PC-3 (cell line): ENCODE data around the gene TNFRSF4. TPM values are rescaled to one million over a fixed set of nuclear protein-coding genes. Genes with fewer than 3 reads are reported as not detected.

ENCODE experiments used
- ATAC-seq: fragments of 200-7000 bp; cut with Tn5 transposase; 2 replicates; pipeline ENCODE4 v1.9.1; 2020; ENCODE audit warnings: mild to moderate bottlenecking, moderate library complexity
- BruUV-seq: library from RNA; stranded (reverse); fragments of 400-500 nt; replicated peaks from 2 replicates; lab custom pipeline; 2021; lab: Mats Ljungman, UMichigan
- CTCF ChIA-PET: fragments of 300-600 bp; sonication (Branson Sonifier 250); formaldehyde crosslinking; loops from one replicate; lab custom pipeline; 2022; ENCODE audit warnings: antibody characterized with exemption; lab: Charles Lee
- POLR2A ChIA-PET: fragments of 300-600 bp; sonication (Branson Sonifier 250); formaldehyde crosslinking; loops from one replicate; lab custom pipeline; 2022; ENCODE audit warnings: antibody characterized with exemption; ENCODE audit not compliant: unreplicated experiment; lab: Charles Lee
- DNase-seq: peaks from one replicate; pipeline ENCODE4 v3.0.0-alpha.2; 2015
- H2AFZ ChIP-seq: fragments of 300-600 bp; sonication (generic); 2 replicates; pipeline ENCODE4 v1.6.0; 2016; ENCODE audit warnings: antibody characterized with exemption, low read length
- H3F3A ChIP-seq: fragments of 300-600 bp; sonication (generic); one replicate; pipeline ENCODE4 v1.6.0; 2017; ENCODE audit warnings: antibody characterized with exemption, low read length, control low read depth, mild to moderate bottlenecking; ENCODE audit not compliant: unreplicated experiment
- H3K27ac ChIP-seq: fragments of 300-600 bp; sonication (generic); 2 replicates; pipeline ENCODE4 v1.5.1; 2016; ENCODE audit warnings: mild to moderate bottlenecking, low read length
- H3K27me3 ChIP-seq: fragments of 300-600 bp; sonication (generic); 2 replicates; pipeline ENCODE4 v1.6.1; 2016; ENCODE audit warnings: low read length, mixed read lengths
- H3K36me3 ChIP-seq: fragments of 300-600 bp; sonication (generic); 2 replicates; pipeline ENCODE4 v1.6.1; 2016; ENCODE audit warnings: low read depth, mixed run types, low read length, mixed read lengths
- H3K4me1 ChIP-seq: fragments of 300-600 bp; sonication (generic); 2 replicates; pipeline ENCODE4 v1.5.1; 2016; ENCODE audit warnings: low read length; ENCODE audit not compliant: insufficient read depth
- H3K4me2 ChIP-seq: fragments of 300-600 bp; sonication (generic); 2 replicates; pipeline ENCODE4 v1.6.0; 2016; ENCODE audit warnings: low read length
- H3K4me3 ChIP-seq: fragments of 300-600 bp; sonication (generic); 2 replicates; pipeline ENCODE4 v1.5.1; 2016; ENCODE audit warnings: mild to moderate bottlenecking, low read length, mixed read lengths
- H3K79me2 ChIP-seq: fragments of 300-600 bp; sonication (generic); 2 replicates; pipeline ENCODE4 v1.6.1; 2017; ENCODE audit warnings: low read length, mixed read lengths
- H3K9ac ChIP-seq: fragments of 300-600 bp; sonication (generic); 2 replicates; pipeline ENCODE4 v1.6.0; 2016; ENCODE audit warnings: mild to moderate bottlenecking, low read length
- H3K9me2 ChIP-seq: fragments of 300-600 bp; sonication (generic); replicated peaks from 2 replicates; pipeline ENCODE4 v1.6.1; 2016; ENCODE audit warnings: mixed run types, low read length, mixed read lengths
- H3K9me3 ChIP-seq: fragments of 300-600 bp; sonication (generic); 2 replicates; pipeline ENCODE4 v1.6.1; 2016; ENCODE audit warnings: low read length, mixed read lengths
- H4K20me1 ChIP-seq: fragments of 300-600 bp; sonication (generic); 2 replicates; pipeline ENCODE4 v1.6.1; 2016; ENCODE audit warnings: low read length, mixed read lengths
- CTCF ChIP-seq: fragments of 300-600 bp; sonication (generic); conservative IDR thresholded peaks from 2 replicates; pipeline ENCODE4 v1.5.1; 2017; ENCODE audit warnings: antibody characterized with exemption, low read depth, mild to moderate bottlenecking, low read length
- EZH2 ChIP-seq: fragments of 300-600 bp; sonication (generic); IDR thresholded peaks from one replicate; pipeline ENCODE4 v1.6.1; 2017; ENCODE audit warnings: antibody characterized with exemption, mild to moderate bottlenecking, low read length; ENCODE audit not compliant: unreplicated experiment
- EZH2phosphoT487 ChIP-seq: fragments of 300-600 bp; sonication (generic); IDR thresholded peaks from 2 replicates; pipeline ENCODE4 v1.6.1; 2018; ENCODE audit warnings: mild to moderate bottlenecking, antibody characterized with exemption, low read length, borderline replicate concordance
- intact Hi-C: fragments of 100-400 bp; cut with micrococcal nuclease; formaldehyde crosslinking; loops from 2 replicates; pipeline ENCODE4 v1.9.0; 2023
- total RNA-seq: library from RNA; depleted of rRNA; stranded (reverse); fragments of >200 nt; gene quantifications from 2 replicates; pipeline ENCODE4 v1.2.3, GENCODE V29; 2014

TNFRSF4 gene
- total RNA-seq, 1 experiment from 2014 or later = 0.11 TPM

- ATAC-seq (no peak), DNase-seq (no peak)
- Histone ChIP-seq H3K27ac (no peak overlapping the region), H3F3A (no peaks in the 10 kb centered on the region), H3K79me2 (peaks cover 27% of the 10 kb centered on the region), H3K4me3 (no peak overlapping the region), H3K4me2 (no peak overlapping the region), H3K9me2 (no peaks in the 10 kb centered on the region), H3K9me3 (no peaks in the 10 kb centered on the region), H4K20me1 (no peaks in the 10 kb centered on the region), H3K36me3 (peaks cover 53% of the 10 kb centered on the region; the same call in 1 of the 2 replicates), H3K27me3 (no peaks in the 10 kb centered on the region), H3K9ac (no peak overlapping the region), H3K4me1 (no peaks in the 10 kb centered on the region), H2AFZ (no peak overlapping the region)
- intact Hi-C loops = no loop called here
- ChIA-PET CTCF (no interaction called here), POLR2A (no interaction called here)
- no TSS peak for BruUV-seq
- TF ChIP-seq EZH2 = no peak
- no peak for TF ChIP-seq CTCF
- TF ChIP-seq EZH2phosphoT487 = no peak
These were observed 8.1 kb upstream of the TNFRSF4 start for GRCh38 chr1:1221887-1222574.

- no peaks in the 10 kb centered on the region for H3K4me1 ChIP-seq
- H4K20me1 ChIP-seq = no peaks in the 10 kb centered on the region
- BruUV-seq = no TSS peak
- TF ChIP-seq EZH2phosphoT487 = no peak
- TF ChIP-seq EZH2 = no peak
- no peak for TF ChIP-seq CTCF
- no peak overlapping the region for H3K9ac ChIP-seq
- H3K9me3 ChIP-seq = no peaks in the 10 kb centered on the region
- no peak for ATAC-seq
- peaks cover 9% of the 10 kb centered on the region for H3K79me2 ChIP-seq
- no peak overlapping the region for H3K4me2 ChIP-seq
- H3K9me2 ChIP-seq = no peaks in the 10 kb centered on the region
- no peak overlapping the region for H3K4me3 ChIP-seq
- DNase-seq = no peak
- no peak overlapping the region for H2AFZ ChIP-seq
- H3K27ac ChIP-seq = no peak overlapping the region
- peaks cover 47% of the 10 kb centered on the region; the same call in 1 of the 2 replicates for H3K36me3 ChIP-seq
- no peaks in the 10 kb centered on the region for H3F3A ChIP-seq
- intact Hi-C loops = no loop called here
- CTCF ChIA-PET = no interaction called here
- H3K27me3 ChIP-seq = no peaks in the 10 kb centered on the region
- POLR2A ChIA-PET = no interaction called here
These were observed 6.2 kb upstream of the TNFRSF4 start for GRCh38 chr1:1220197-1220596.

- no peaks in the 10 kb centered on the region for H3K9me2 ChIP-seq
- H3K79me2 ChIP-seq = peaks cover under 1% of the 10 kb centered on the region; the same call in 1 of the 2 replicates
- no peak overlapping the region for H3K4me2 ChIP-seq
- CTCF ChIA-PET = no interaction called here
- no peak for DNase-seq
- no peaks in the 10 kb centered on the region for H3F3A ChIP-seq
- intact Hi-C loops = no loop called here
- no peak overlapping the region for H3K4me3 ChIP-seq
- no peak for TF ChIP-seq EZH2
- TF ChIP-seq CTCF = no peak
- no peak for TF ChIP-seq EZH2phosphoT487
- H3K27me3 ChIP-seq = no peaks in the 10 kb centered on the region
- H3K36me3 ChIP-seq = peaks cover 43% of the 10 kb centered on the region; the same call in 1 of the 2 replicates
- no peak for ATAC-seq
- no TSS peak for BruUV-seq
- POLR2A ChIA-PET = no interaction called here
- no peak overlapping the region for H3K9ac ChIP-seq
- no peaks in the 10 kb centered on the region for H3K9me3 ChIP-seq
- no peaks in the 10 kb centered on the region for H3K4me1 ChIP-seq
- H3K27ac ChIP-seq = no peak overlapping the region
- no peaks in the 10 kb centered on the region for H4K20me1 ChIP-seq
- H2AFZ ChIP-seq = no peak overlapping the region
These were observed 5.4 kb upstream of the TNFRSF4 start for GRCh38 chr1:1219341-1219740.
